ENCODE measurements around the gene HSPA1A. TPM values are rescaled to one million over a fixed set of nuclear protein-coding genes. Genes with fewer than 3 reads are reported as not detected.
"Not testable (repeated sequence)": the region's sequence is repeated elsewhere in the genome, so short reads cannot be mapped to it uniquely, and the experiment has no call there.

The HSPA1A gene
- total RNA-seq, 1 donor from 2014 or later: 116 TPM

DNA sequence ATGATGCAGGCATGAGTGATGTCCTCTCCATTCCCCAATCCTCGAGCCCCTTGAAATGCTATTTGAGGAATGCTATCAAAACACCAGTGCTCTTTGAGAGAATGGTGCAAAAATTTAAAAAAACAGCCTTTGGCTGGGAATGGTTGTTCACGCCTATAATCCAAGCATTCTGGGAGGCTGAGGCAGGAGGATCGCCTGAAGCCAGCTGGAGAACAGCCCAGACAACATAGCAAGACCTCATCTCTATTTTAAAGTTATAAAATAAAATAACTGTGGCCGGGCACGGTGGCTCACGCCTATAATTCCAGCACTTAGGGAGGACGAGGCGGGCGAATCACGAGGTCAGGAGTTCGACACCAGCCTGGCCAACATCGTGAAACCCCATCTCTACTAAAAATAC, 15.6 kb upstream of the HSPA1A start:
- TF ChIP-seq CTCF (conservative IDR thresholded peaks at IDR 0.05; ENCODE audit: low read depth, low read length): no peak
- no peak overlapping the region for H3K4me3 ChIP-seq (ENCODE audit: low read depth, low read length)
- no peak for DNase-seq (ENCODE audit: low read depth)

DNA sequence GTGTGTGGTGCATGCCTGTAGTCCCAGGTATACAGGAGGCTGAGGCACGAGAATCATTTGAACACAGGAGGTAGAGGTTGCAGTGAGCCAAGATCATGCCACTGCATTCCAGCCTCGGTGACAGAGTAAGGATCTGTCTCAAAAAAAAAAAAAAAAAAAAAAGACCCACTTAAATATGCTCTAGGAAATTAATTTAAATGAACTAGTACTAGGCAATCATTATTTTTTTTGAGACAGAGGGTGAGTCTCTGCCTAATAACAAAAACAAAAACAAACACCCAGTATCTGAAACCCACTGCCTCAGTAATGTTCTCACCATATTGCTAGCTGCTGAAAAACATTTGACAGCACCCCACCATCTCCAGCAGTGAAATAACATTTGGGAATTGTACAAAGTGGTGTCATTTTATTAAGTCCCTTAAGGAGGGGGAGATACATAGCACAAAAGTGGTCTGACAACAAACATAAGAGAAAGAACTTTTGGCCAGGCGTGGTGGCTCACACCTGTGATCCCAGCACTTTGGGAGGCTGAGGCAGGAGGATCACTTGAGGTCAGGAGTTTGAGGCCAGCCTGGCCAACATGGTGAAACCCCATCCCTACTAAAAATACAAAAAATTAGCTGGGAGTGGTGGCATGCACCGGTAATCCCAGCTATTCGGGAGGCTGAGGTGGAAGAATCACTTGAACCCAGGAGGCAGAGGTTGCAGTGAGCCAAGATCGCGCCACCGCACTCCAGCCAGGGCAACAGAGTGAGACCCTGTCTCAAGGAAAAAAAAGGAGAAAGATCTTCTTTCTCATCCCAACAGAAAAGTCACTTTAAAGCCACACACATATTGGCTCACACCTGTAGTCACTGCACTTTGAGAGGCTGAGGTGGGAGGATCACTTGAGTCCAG, 14.1 kb upstream of the HSPA1A start:
- not testable (repeated sequence) for DNase-seq (ENCODE audit: low read depth); H3K4me3 ChIP-seq (ENCODE audit: low read depth, low read length)

DNA sequence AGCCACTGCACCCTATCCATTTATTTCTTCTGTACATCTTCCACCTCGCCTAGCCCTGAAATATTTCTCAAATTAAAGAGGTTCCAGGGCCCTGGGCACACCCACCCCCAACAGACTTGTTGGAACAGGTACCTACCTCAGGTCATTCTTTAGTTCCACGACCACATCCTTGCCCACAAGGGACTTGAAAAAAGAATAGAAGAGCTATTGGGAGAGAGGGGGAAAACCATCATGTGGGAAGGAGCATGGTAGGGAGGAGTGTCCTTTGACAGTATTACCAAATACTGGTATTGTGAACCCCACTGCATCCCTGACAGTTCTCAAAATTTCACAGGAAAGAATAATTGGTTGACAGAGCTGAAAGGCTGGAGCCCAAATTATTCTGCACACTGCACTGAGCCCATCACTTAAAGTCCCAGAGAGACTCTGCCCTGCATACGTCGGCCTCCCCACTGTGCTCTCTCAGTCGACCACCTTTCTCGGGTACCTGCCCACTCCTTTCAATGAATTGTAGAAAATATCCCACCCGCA, 9.3 kb upstream of the HSPA1A start:
- DNase-seq (ENCODE audit: low read depth): no peak
- no peak for TF ChIP-seq CTCF (conservative IDR thresholded peaks at IDR 0.05; ENCODE audit: low read depth, low read length)

DNA sequence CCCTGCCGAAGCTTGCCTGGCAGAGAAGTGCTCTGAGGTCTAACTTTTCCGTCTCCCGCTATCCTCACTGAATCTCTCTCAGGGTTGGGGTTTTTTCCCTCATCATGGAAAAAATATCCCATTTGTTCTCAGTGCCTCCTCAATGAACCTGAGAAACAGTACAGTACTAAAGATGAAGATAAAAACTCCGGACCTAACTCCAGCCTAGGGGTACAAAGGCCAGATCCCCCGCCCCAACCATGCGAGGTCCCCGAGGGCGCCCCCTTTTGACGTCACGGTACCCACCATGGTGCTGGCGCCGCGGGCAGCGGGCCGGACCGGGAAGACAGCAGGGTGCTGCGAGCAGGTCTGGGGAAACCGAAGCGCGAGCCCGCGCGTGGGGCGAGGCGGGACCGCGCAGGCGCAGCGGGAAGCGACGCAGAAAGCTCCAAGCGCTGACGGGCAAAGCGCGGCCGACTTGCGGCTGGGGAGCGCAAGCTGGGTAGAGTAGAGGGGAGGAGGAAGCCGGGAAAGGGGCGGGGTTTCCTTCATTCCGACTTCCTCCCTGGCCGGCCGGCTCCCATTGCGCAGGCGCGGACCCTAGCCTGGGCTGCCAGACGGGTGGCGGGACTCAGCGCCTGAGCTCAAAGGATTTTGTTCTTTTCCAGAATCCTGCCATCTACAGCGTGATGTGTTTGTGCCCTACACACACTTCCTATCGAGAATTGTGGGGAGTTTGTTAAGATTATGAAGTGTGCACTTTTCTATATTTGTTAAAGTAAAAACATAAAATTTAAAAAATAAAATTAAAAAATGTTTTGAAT, 8.7 kb upstream of the HSPA1A start, which contains the start of gene LSM2:
TSS of gene LSM2 (minus strand) at position 497 of the 803 bp plus-strand sequence. CDS start at position 288, 209 bp downstream.
- TF ChIP-seq CTCF (conservative IDR thresholded peaks at IDR 0.05; ENCODE audit: low read depth, low read length): peak; percentile 22
- no peak for DNase-seq (ENCODE audit: low read depth)
- H3K4me3 ChIP-seq (ENCODE audit: low read depth, low read length): peak within 1 kb of the TSS; percentile 78

More for the DNA sequence above, 9.3 kb upstream of the HSPA1A start:
- H3K4me3 ChIP-seq (ENCODE audit: low read depth, low read length): peak overlapping the region; percentile 78

- H3K4me3 ChIP-seq (ENCODE audit: low read depth, low read length); DNase-seq (ENCODE audit: low read depth): not testable (repeated sequence)
Observed at GRCh38 chr6:31808599-31808998, 6.7 kb upstream of the HSPA1A start.

GRCh38 chr6:31811645-31812044, 3.7 kb upstream of the HSPA1A start:
- no peak overlapping the region for H3K4me3 ChIP-seq (ENCODE audit: low read depth, low read length)
- no peak for DNase-seq (ENCODE audit: low read depth)
- TF ChIP-seq CTCF (conservative IDR thresholded peaks at IDR 0.05; ENCODE audit: low read depth, low read length): no peak

GRCh38 chr6:31813465-31813849, 1.9 kb upstream of the HSPA1A start:
- TF ChIP-seq CTCF (conservative IDR thresholded peaks at IDR 0.05; ENCODE audit: low read depth, low read length): no peak
- no peak overlapping the region for H3K4me3 ChIP-seq (ENCODE audit: low read depth, low read length)

More at GRCh38 chr6:31813465-31813849, 1.9 kb upstream of the HSPA1A start:
- no peak for DNase-seq (ENCODE audit: low read depth)

Data from epithelial cell of proximal tubule (primary cell).